Measurements from ENCODE around the gene CNTNAP2.

CNTNAP2 gene

DNA sequence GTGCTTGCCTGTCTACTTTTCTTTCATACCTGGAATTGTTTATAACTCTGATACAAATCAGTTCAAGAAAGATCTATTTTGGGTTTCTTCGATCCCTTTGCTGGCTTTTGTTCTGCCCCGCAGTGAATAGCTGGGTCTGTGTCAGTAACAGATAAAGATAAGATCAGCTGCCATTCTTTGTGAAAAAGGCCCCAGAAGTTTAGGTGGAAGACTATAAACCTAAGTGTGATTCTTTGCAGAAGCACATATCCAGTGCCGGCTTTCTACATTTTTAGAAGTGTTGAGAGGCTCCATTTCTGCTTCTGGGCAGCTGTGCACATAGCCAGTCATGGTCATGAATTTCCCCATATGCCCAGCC is 1787.6 kb downstream of the CNTNAP2 start:
- no peak for DNase-seq

DNA sequence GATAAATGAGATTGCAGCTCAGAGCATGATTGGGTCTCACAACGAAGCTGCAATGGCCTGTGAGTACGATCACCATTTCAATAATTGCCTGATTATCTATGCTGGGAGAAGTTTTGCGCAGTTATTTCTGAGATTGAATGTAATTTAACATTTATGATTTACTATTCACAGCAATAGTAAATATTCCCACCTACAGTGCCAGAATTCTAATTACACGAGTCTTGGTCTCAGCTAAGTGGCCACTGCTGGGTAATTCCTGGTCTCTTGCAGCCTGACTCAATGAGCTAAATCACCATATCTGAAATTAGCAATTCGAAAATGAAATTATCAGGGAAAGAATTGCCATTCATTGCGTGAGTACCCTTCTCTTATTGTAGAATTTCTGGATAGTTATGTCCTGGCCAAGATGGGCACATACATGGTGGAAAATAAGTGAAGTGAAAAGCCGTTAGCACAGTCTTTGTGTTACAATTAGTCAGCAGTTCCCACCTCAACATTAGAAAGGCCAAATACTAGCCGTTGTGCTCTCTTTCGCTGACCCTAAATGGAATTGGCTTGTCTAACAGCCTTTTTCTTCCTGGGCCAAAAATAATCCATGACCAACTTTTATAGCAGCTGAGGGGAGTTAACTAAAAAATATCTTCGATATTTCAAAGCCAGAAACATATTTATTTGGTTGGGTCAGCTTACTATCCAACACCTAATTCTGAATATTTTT is 1793.0 kb downstream of the CNTNAP2 start:
- DNase-seq = no peak

DNA sequence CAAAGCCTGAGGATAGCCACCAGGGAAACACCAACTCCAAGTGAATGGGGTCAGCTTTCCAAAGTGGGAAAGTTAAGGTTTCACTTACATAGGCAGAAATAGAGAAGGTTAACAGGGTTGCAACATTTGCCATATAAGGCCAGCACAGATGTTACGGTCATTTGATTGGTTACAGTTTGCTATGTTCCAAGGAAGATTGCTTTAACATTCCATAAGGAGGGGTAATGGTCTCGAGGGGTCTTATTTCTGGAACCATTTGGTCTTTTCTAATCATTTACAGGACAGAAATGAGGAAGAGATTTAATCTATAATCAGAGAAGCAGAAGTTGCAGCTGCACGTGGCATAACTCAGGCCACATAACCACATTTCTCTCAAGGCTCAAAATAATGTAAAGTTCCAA is 1794.6 kb downstream of the CNTNAP2 start:
- peak; percentile 16 for DNase-seq

DNA sequence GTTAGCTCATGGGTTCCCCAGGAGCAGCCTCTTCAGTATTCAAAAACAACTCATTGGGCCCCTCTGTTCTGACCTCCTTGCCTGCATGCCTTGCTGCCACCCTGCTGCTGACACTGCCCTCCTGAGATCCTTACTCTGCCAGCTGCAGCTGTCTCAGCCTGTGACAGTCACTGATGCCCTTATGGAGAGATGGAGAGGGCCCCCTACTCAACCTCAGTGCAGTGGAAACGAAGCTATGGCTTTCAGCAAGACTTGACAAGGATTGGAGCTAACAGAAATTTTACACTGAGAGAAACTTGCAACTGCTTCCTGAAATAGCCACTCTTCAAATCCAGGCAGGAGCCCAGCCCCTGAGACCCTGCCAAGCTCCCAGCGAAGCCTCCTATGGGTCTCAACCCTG is 1795.7 kb downstream of the CNTNAP2 start:
- DNase-seq = no peak

- no peak for DNase-seq
Measured at GRCh38 chr7:147912946-147913638, 1796.5 kb downstream of the CNTNAP2 start.

GRCh38 chr7:147915781-147916180 is 1799.2 kb downstream of the CNTNAP2 start:
- DNase-seq = no peak

GRCh38 chr7:147916573-147916972 is 1800.0 kb downstream of the CNTNAP2 start:
- DNase-seq = no peak

DNA sequence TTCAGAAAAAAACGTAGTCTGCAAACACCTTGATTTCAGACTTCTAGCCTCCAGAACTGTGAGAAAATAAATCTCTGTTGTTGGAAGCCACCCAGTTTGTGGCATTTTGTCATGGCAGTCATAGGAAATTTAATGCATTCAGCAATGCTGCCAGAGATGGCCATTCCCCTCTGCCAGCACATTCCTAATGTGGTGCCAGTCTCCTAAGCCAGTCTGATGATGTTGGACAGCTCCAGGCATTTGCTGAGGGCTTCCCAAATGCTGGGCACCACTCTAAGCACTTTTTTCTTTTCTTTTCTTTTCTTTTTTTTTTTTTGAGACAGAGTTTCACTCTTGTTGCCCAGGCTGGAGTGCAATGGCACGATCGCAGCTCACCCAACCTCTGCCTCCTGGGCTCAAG is 1807.2 kb downstream of the CNTNAP2 start:
- no peak for DNase-seq

DNA sequence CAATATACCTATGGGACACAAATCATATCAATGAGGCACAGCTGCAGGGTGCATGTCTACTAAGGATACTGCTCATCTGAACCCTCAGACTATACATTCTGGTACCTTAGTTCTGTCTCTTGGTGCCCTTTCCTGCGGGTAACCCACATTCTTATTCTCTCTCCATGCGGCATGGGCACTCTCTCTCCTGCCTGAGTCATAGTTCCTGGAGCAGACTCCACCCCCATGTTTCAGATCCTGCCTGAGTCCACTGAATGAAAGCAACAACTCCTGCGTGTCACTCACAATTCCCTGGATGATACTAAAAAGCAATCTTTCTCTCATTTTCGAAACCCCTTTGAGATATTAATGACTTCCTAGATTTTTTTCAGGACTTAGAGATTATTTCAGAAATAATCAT is 1820.8 kb downstream of the CNTNAP2 start:
- DNase-seq = no peak

DNA sequence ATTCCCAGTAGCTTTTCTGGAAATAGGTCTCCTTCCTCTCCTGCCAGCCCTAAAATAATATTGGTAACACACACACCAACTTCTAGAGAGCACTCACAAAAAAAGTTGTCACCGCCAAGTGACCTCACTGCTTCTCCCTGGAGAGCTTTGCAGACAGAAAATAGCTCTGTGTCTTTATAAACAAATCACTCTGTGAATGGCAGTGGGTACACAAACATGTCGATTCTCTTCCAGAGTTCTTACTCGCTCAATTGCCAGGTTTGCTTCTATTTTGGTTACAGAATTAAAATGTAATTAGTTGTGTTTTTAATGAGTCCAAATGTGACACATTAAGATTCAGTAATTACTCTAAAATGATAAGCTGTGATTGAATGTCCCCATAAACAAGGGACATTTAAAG is 1824.8 kb downstream of the CNTNAP2 start:
- DNase-seq = no peak

- no peak for DNase-seq
Measured at GRCh38 chr7:147944321-147944720, 1827.7 kb downstream of the CNTNAP2 start.

GRCh38 chr7:147952918-147953317 is 1836.3 kb downstream of the CNTNAP2 start:
- no peak for DNase-seq

GRCh38 chr7:147968046-147968610 is 1851.5 kb downstream of the CNTNAP2 start:
- DNase-seq = no peak

- DNase-seq = no peak
Measured at GRCh38 chr7:147971606-147972110, 1855.1 kb downstream of the CNTNAP2 start.

DNA sequence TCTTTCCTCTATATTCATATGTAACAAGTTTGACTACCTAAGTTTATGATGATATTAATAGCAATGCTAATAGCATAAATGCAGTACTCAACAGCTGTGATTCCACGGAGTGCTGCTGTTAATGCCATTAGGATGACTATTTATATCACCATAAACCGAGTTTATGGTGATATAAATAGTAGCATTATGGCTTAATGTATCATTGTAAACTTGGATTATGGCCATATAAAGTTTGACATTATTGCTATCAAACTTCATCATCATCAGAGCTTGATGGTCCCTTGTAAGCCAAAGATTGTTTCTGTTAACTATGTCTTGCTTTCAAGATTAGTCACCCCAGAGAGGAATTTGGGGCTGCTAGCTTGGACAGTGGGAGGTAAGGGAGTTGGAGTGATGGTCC is 1861.6 kb downstream of the CNTNAP2 start:
- DNase-seq = no peak

DNA sequence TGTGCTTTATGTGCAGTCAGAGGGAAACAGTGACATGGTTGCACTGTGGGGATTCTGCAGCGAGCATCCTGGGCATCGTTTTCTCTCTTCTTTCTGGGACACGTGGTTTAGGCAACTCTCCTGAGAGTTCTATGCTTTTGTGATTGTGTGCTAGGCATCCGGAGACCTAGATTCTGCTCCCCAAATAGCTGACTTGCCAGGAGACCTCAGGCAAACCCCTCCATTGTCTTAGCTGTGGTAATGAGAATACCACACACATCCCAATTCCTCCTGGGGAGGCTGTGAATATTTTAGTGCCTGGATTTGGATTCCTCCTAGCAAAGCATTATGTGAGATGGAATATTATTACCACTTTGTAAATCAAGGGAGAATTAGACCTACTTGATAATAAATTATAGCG is 1862.0 kb downstream of the CNTNAP2 start:
- DNase-seq = no peak

DNA sequence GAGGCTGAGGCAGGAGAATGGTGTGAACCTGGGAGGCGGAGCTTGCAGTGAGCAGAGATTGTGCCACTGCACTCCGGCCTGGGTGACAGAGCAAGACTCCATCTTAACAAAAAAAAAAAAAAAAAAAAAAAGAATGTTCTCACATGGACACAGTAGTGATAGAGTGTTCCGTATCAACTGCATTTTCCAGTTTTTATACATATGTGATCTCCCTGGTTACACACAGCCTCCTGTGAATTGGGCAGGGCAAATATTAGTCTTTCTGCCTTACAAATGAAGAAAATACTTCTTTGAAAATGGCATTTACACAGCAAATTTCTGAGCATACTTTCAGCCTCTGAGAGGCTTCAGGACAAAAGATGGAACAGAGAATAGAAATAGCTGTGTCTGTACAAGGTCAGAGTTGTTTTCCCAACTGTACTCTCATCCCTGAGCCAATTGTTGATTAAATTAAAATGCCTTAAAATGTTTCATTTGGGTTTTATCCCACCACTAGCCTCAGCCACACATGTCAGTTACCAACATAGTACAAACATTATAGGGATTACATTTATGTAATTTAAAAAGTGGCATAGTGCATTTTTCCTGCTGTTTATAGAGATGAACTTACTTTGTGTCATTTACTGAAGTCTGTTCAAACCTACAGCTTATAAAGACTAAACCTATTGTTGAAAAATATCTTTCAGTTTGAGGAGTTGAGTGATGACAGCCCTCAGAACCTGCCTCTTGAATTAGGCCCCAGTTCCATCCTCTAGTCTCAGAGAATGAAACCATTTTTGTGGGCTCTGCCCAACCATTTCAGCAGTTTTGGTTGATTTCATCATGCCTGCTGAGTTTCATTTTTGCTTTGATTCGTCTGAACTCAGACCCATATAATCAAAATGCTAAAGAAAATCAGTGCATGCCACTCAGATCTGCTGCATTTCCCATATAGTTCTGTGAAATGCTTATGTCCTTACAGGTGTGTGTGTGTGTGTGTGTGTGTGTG is 1864.5 kb downstream of the CNTNAP2 start:
- no peak for DNase-seq

DNA sequence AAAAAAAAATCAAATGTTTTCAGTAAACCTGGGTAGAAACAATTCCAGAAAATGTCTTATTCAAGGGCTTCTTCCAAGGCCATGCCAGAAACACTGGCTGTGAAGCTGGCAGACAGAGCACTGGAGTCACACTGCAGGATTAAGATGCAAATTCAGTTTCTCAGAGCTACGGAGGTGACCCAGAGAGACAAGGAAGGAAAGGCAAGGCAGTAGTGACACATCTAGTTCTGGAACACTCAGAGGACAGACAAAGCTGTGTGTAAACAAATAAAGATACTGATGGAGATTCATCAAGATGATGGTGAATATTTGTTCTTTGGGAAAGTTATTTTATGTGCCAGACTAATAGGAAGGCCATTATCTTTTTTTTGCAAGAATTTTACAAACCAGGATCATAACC is 1865.7 kb downstream of the CNTNAP2 start:
- no peak for DNase-seq

- DNase-seq = no peak
Measured at GRCh38 chr7:147984265-147984664, 1867.7 kb downstream of the CNTNAP2 start.

GRCh38 chr7:147990079-147990478 is 1873.5 kb downstream of the CNTNAP2 start:
- DNase-seq = no peak

DNA sequence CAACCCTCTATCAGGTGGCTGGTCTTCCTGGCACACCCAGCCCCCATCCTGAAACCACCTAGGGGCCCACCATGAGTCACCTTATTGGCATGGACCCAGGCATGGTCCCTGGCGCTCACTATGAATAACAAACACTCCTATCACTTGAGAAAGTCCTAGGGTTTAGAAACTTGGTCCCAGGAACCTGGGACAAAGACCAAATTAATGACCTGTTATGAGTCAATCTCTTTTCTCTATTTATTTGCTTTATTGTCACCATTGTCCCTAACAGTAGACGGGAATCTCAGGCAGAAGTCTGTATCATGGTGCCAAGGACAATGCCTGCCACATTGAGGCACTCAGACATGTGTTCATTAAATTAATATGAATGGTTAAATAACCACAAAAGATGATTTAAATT is 1874.3 kb downstream of the CNTNAP2 start:
- no peak for DNase-seq

- DNase-seq = no peak
Measured at GRCh38 chr7:147992698-147993097, 1876.1 kb downstream of the CNTNAP2 start.

DNA sequence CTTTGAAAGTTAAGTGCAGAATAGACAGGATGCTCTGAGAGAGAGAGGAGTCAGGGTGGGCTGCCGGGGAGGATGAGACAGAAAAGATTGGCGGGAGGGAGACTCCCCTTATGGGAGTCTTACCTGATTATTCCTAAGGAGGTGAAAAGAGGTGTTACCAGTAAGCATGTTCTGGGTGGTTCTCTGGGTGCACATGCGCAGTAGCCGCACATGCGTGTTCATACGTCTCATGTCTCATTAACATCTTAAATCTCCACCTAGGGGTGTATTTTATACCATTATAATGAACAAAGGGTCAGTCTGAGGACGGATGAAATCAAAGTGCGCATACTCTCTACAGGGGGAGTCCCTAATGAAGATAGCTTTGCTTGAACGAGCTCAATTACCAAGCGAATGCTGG is 1881.0 kb downstream of the CNTNAP2 start:
- no peak for DNase-seq
